GM12872 (cell line): ENCODE data around the gene RAPGEF5.

Source experiments
- TF ChIP-seq, protein P1 (sequence below): IDR thresholded peaks from 3 replicates; pipeline ENCODE4 v1.5.1; 2011; ENCODE audit warnings: low read depth, mild to moderate bottlenecking, low read length, moderate library complexity; ENCODE audit not compliant: insufficient read depth

The RAPGEF5 gene

GRCh38 chr7:22129819-22130580 is 227.0 kb downstream of the RAPGEF5 start:
- TF ChIP-seq, protein P1, sequence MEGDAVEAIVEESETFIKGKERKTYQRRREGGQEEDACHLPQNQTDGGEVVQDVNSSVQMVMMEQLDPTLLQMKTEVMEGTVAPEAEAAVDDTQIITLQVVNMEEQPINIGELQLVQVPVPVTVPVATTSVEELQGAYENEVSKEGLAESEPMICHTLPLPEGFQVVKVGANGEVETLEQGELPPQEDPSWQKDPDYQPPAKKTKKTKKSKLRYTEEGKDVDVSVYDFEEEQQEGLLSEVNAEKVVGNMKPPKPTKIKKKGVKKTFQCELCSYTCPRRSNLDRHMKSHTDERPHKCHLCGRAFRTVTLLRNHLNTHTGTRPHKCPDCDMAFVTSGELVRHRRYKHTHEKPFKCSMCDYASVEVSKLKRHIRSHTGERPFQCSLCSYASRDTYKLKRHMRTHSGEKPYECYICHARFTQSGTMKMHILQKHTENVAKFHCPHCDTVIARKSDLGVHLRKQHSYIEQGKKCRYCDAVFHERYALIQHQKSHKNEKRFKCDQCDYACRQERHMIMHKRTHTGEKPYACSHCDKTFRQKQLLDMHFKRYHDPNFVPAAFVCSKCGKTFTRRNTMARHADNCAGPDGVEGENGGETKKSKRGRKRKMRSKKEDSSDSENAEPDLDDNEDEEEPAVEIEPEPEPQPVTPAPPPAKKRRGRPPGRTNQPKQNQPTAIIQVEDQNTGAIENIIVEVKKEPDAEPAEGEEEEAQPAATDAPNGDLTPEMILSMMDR: no peak

DNA sequence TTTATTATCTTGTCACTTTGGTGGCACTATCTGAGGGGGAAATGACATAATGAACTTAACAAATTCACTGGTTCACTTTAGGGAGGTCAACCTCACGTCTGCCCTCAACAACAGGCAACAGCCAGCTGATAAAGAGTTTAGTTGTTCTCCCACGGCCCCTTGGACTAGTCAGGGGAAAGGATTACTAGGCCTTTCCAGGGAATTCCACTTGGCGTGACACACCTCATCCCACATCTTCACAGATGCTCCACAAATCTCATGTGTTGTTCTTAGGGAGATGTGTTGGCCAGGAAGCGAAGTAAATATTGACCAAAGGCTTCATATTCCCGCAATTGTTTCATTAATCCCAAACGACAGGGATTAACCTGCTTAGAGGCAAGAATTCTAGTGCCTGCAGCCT is 227.8 kb downstream of the RAPGEF5 start:
- TF ChIP-seq, protein P1: no peak

GRCh38 chr7:22128528-22128920 is 228.4 kb downstream of the RAPGEF5 start:
- TF ChIP-seq, protein P1: no peak

DNA sequence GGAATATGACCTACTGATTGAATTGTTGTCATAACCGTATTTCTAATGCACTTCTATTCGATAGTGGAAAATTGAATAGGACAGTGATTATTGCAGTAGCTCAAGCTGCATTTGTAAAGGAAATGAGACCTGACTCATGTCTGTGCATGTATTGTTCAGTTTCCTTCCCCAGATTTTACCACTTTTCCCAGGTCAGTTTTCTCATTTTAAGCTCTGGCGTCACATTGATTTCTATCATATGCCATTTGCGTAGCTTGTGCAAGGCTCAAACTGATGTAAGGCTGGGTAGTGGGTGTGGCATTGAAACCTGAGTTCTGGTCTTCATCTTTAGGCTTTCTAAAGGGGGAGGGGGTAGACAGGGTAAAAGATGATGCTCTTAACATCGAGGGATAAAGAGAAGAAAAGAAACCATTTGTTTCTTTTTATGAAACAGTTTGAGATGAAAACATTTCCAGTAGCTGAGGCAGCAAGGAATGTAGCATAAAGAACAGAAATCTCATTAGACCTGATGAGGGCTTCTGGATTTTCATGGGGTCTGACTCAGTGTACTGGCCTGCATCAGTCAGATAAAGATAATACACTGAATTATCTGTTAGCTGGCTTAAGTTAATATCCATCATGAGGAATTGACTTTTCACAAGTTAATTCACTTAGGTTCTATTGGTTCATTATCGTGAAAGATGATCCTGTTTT is 229.0 kb downstream of the RAPGEF5 start:
- TF ChIP-seq, protein P1: no peak

- TF ChIP-seq, protein P1: no peak
Observed at GRCh38 chr7:22125436-22125835, 231.5 kb downstream of the RAPGEF5 start.

GRCh38 chr7:22124941-22125340 is 232.0 kb downstream of the RAPGEF5 start:
- TF ChIP-seq, protein P1: no peak

- TF ChIP-seq, protein P1: no peak
Observed at GRCh38 chr7:22123139-22123538, 233.8 kb downstream of the RAPGEF5 start.
